ENCODE results near the gene DENND6B. TPM values are rescaled to one million over a fixed set of nuclear protein-coding genes. Genes with fewer than 3 reads are reported as not detected.

The DENND6B gene
- total and polyA plus RNA-seq, 2 of the 13 experiments (the other 11 are each of a cell fraction or from before 2014, with no cell fraction given), result 0.95 to 3.8 TPM

GRCh38 chr22:50296658-50297490 lies 29.9 kb downstream of the DENND6B start (continued):
- TF ChIP-seq ZGPAT (CRISPR knock-in tag; IDR thresholded peaks at IDR 0.05) (peak; percentile 36; the same call in 1 of the 2 replicates), FIP1L1 (IDR thresholded peaks at IDR 0.05; ENCODE audit: borderline replicate concordance, insufficient read depth, low read depth, low read length) (no peak), GABPB1 (CRISPR knock-in tag; IDR thresholded peaks at IDR 0.05) (peak; percentile 46; the same call in 1 of the 2 replicates), ZNF205 (CRISPR knock-in tag; IDR thresholded peaks at IDR 0.05) (no peak), PHF21A (CRISPR knock-in tag; IDR thresholded peaks at IDR 0.05) (no peak), ZBTB46 (CRISPR knock-in tag; IDR thresholded peaks at IDR 0.05; ENCODE audit: borderline replicate concordance) (0 out of 2 replicates have a peak, but pooled peaks have one; percentile 45), FOXO1 (CRISPR knock-in tag; IDR thresholded peaks at IDR 0.05) (no peak), ARID4A (CRISPR knock-in tag; IDR thresholded peaks at IDR 0.05; ENCODE audit: borderline replicate concordance) (0 out of 2 replicates have a peak, but pooled peaks have one; percentile 18), MYC (CRISPR knock-in tag; IDR thresholded peaks at IDR 0.05; ENCODE audit: borderline replicate concordance) (0 out of 2 replicates have a peak, but pooled peaks have one; percentile 5), BORCS8-MEF2B (CRISPR knock-in tag; IDR thresholded peaks at IDR 0.05) (no peak), CTCF (CRISPR knock-in tag; IDR thresholded peaks at IDR 0.05) (peak; percentile 21; the same call in 1 of the 2 replicates), SAP130 (CRISPR knock-in tag; IDR thresholded peaks at IDR 0.05; ENCODE audit: low read depth) (peak; percentile 43; the same call in 1 of the 2 replicates), SOX5 (CRISPR knock-in tag; IDR thresholded peaks at IDR 0.05; ENCODE audit: borderline replicate concordance) (no peak), WIZ (CRISPR knock-in tag; IDR thresholded peaks at IDR 0.05) (no peak), MED1 (CRISPR knock-in tag; IDR thresholded peaks at IDR 0.05) (no peak; the same call in 1 of the 2 replicates), HDAC1 (CRISPR knock-in tag; IDR thresholded peaks at IDR 0.05) (peak; percentile 55; the same call in 1 of the 2 replicates), TARDBP (CRISPR knock-in tag; IDR thresholded peaks at IDR 0.05) (0 out of 2 replicates have a peak, but pooled peaks have one; percentile 17), SMAD1 (CRISPR knock-in tag; IDR thresholded peaks at IDR 0.05; ENCODE audit: borderline replicate concordance, low read depth) (peak; percentile 35; the same call in 1 of the 2 replicates), ZNF556 (CRISPR knock-in tag; IDR thresholded peaks at IDR 0.05; ENCODE audit: borderline replicate concordance) (0 out of 2 replicates have a peak, but pooled peaks have one; percentile 36), ZNF12 (CRISPR knock-in tag; IDR thresholded peaks at IDR 0.05) (no peak)

Measured in HepG2 (cell line).